NCI-H128 (cell line): Measurements from ENCODE around the gene REPS2.

ENCODE experiments used
- DNase-seq: peaks from one replicate; lab custom pipeline; 2025; ENCODE audit not compliant: unreplicated experiment; lab: John Stamatoyannopoulos, UW

The REPS2 gene

GRCh38 chrX:17031827-17032226 lies 85.4 kb downstream of the REPS2 start:
- no peak for DNase-seq

- DNase-seq = no peak
These were observed 85.9 kb downstream of the REPS2 start for GRCh38 chrX:17032351-17032750.

- DNase-seq = no peak
These were observed 86.8 kb downstream of the REPS2 start for GRCh38 chrX:17033225-17033624.

GRCh38 chrX:17035111-17035510 lies 88.7 kb downstream of the REPS2 start:
- DNase-seq = no peak

GRCh38 chrX:17036171-17036961 lies 89.9 kb downstream of the REPS2 start:
- no peak for DNase-seq

- DNase-seq = no peak
These were observed 91.8 kb downstream of the REPS2 start for GRCh38 chrX:17038277-17038676.

- no peak for DNase-seq
These were observed 92.3 kb downstream of the REPS2 start for GRCh38 chrX:17038681-17039161.

- no peak for DNase-seq
These were observed 93.4 kb downstream of the REPS2 start for GRCh38 chrX:17039826-17040225.

- no peak for DNase-seq
These were observed 94.3 kb downstream of the REPS2 start for GRCh38 chrX:17040711-17041110.

- DNase-seq = no peak
These were observed 95.6 kb downstream of the REPS2 start for GRCh38 chrX:17042037-17042436.

GRCh38 chrX:17046478-17047097 lies 100.1 kb downstream of the REPS2 start:
- DNase-seq = peak; percentile 27

GRCh38 chrX:17047224-17047623 lies 100.8 kb downstream of the REPS2 start:
- DNase-seq = no peak

GRCh38 chrX:17052210-17052609 lies 105.8 kb downstream of the REPS2 start:
- no peak for DNase-seq

GRCh38 chrX:17052793-17053192 lies 106.3 kb downstream of the REPS2 start:
- DNase-seq = no peak

GRCh38 chrX:17053502-17053901 lies 107.0 kb downstream of the REPS2 start:
- DNase-seq = no peak

GRCh38 chrX:17056868-17057608 lies 110.6 kb downstream of the REPS2 start:
- DNase-seq = no peak

- DNase-seq = no peak
These were observed 115.6 kb downstream of the REPS2 start for GRCh38 chrX:17062065-17062464.

GRCh38 chrX:17065100-17065499 lies 118.6 kb downstream of the REPS2 start:
- no peak for DNase-seq

- no peak for DNase-seq
These were observed 121.1 kb downstream of the REPS2 start for GRCh38 chrX:17067534-17067933.

- no peak for DNase-seq
These were observed 125.8 kb downstream of the REPS2 start for GRCh38 chrX:17072301-17072700.

GRCh38 chrX:17072721-17073230 lies 126.3 kb downstream of the REPS2 start:
- DNase-seq = no peak

- DNase-seq = no peak
These were observed 128.5 kb downstream of the REPS2 start for GRCh38 chrX:17075004-17075403.
